GM10847 (cell line): Measurements from ENCODE around the gene CTAG1B.
"Not testable (repeated sequence)": the region's sequence is repeated elsewhere in the genome, so short reads cannot be mapped to it uniquely, and the experiment has no call there.

ENCODE experiments used
- POLR2A ChIP-seq: IDR thresholded peaks from 2 replicates; pipeline ENCODE4 v1.6.1; 2011; ENCODE audit not compliant: insufficient read length; ENCODE audit errors: extremely low read depth

CTAG1B gene

DNA sequence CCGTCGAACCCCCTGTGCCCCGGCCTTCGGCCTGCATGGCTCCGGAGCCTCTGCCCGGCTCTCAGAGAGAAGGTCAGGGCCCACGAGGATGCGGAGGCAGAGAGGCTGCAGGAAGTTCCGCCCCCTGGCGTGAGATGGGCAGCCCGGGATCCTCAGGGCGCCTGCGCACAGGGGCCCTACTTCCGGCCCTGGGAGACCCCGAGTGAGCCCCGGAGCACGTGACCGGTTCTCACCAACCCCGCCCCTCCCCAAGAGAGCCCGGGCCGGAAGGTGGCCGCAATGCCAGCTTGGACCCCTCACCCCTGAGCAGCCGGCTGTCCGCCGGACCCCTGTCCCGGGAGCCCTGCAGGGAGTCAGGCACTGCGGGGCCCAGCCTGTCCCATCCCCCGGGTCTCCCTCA, at the start of gene CTAG1B:
TSS of gene CTAG1B (minus strand) at position 101 of the 400 bp plus-strand sequence. CDS start at position 37, 64 bp downstream.
- not testable (repeated sequence) for TF ChIP-seq POLR2A

DNA sequence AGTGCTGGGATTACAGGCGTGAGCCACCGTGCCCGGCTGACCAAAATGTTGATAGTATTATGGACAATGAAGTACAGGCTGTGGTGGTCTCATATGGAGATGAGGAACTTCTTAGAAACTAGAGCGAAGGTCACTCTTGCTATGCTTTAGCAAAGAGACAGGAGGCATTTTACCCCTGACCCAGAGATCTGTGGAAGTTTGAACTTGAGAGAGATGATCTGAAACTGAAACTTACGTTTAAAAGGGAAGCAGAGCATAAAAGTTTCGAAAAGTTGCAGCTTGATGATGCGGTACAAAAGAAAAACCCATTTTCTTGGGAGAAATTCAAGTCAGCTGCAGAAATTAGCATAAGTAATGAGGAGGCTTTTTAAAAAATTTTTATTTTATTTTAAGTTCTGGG, 42.8 kb upstream of the CTAG1B start:
- no peak for TF ChIP-seq POLR2A

DNA sequence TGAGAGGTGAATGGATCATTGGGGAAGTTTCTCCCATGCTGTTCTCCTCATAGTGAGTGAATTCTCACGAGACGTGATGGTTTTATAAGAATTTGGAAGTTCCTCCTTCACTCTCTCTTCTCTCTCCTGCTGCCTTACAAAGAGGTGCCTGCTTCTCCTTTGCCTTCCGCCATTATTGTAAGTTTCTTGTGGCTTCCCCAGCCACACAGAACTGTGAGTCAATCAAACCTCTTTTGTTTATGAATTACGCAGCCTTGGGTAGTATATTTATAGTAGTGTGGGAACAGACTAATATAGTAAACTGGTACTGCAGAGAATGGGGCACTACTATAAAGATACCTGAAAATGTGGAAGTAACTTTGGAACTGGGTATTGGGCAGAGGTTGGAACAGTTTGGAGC, 42.1 kb upstream of the CTAG1B start:
- no peak for TF ChIP-seq POLR2A

DNA sequence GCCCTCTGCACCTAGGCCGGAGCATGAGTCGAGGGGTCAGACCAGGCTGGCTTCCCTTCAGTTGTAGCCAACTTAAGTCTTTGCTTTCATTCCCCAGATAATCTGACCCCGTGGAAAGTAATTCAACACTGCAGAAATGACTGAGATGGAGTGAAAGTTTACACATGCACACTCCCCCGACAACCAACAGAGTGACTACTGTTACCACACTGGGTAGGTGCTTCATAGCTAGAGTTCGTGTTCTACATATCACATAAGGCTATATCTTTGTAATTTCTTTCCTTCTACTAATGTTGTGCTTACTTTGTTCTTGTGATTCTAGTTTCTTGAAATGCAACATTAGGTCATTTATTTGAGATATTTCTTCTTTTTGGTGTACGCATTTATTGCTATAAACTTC, 41.5 kb upstream of the CTAG1B start:
- TF ChIP-seq POLR2A = no peak

DNA sequence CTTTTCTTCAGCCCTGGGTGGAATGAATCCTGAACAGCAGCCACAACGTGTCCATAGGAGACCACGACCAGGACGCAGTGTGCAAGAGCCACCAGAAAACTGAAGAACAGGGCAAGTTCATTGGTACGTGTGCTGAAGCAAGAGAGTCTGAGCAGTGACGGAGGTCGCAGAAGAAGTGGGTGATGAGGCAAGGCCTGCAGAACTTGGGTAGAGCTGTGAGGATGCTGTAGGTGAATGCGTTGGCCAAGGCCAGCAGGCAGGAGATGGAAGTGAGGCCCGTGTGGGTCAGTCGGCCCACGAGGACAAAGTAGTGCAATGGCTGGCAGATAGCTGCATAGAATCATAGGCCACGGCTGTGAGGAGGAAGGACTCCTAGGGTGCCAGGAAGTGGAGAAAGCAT, 39.9 kb upstream of the CTAG1B start:
- TF ChIP-seq POLR2A = no peak

DNA sequence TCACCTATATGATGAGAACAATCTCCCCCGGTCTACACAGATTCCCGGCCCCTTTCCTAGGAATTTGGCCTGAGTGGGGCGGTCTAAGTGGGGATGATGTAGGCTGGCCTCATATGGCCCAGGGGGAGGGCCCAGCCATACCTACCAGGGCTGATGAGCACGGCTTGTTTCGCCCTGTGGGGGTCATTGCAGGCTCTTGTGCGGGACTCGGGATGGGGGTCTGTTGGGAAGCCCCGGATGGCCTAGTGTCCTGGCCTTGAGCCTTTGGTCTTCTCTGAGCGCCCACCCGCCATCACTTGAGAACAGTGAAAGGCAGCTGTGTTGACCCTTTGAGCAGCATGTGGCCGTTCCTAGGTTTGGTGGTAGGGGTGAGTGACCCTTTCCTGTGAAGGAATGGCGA, 39.1 kb upstream of the CTAG1B start:
- no peak for TF ChIP-seq POLR2A

DNA sequence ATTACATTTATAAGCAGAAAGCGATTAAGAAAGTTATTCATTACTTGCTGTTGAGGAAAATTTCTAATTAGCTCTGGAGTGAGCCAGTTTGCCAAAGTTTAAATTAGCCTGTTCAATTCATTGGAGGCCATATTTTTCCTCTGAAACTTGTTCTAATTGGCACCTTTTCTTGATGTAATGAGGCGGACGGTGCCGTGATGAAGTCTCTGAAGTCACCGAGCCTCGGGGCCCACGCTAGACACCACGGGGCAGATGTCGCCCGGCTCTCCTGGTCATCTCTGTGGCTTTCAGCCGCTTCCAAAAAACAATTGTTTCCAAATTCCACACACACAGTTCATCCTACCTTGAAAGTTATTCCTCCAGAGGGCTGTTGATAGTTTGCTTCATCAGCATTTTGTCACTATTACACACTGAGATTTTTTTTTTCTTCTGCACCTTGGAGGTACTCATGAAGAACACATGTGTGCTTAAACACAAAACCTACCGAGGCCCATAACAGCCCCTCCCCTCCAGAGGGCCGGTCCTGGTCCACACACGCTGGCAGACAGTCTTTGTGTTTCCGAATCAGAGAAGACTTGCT, 38.2 kb upstream of the CTAG1B start:
- no peak for TF ChIP-seq POLR2A

DNA sequence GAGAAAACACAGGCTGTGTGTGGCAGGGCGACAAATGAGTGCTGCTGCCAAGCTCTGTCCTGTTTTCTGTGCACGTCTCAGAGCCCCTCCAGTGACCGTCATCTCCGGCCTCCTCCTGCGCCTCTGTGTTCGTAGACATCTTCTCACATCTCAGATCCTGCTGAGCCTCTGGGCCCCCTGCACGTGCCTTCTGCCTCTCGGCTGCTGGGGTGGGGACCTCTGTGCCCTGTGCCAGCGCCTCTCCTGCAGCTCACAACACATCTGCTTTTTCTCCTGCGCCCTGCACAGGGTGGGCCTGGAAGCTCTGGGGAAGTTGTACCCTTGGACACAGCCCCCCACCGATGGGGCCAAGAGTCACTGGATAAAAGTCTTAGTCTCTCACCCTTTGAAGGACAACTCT, 36.7 kb upstream of the CTAG1B start:
- no peak for TF ChIP-seq POLR2A

DNA sequence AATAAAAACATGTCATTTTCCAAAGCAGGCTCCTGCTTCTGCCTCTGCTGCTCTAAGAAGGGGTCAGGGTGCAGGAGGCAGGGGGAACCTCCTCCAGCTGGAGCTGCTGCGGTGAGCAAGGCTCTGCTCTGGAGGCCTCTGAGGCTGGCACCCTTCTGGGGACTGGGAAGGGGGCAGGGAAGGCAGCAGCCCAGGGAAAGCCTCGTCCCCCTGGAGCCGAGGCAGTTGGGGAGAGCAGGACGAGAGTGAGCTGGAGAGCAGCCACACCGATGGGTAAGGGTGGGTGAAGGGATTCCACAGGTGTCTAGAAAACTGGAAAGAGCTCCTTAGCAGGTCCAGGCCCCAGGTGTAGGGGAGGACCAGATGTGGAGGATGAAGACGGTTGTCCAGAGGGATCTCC, 36.3 kb upstream of the CTAG1B start:
- TF ChIP-seq POLR2A = no peak

DNA sequence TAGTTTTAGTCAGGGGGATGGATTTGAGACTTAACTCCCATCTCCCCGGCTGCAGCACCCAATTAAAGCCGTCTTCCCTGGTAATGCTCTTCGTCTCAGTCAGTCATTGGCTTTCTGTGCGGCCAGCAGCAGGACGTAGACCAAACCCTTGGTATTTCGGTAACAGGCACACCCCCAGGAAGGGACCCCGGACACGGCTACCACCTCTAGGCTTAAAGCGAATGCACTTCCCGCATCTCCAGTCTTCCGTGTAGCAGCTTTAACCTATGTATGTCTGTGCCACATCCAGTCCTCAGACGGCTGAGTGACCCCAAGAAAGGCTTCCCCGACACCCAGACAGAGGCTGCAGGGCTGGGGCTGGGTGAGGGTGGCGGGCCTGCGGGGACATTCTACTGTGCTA, 35.8 kb upstream of the CTAG1B start:
- TF ChIP-seq POLR2A = no peak

DNA sequence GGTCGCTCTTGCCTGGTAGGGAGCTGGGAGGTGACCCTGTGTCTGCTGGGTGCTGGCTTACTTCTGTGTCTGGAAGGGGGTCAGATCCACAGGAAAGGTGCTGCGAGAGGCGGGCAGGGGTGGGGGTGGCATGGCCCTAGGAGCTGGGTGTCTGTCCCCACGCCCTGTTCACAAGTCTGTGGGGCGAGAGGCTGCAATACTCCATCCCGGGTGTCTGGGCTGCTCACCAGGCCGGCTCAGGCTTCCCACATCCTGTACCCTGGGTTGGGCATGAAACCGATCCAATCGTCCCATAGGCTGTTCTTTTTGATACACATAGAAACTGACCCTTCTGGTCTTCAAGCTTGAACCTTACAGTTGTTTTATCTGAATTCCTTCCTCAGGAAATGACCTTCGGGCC, 35.3 kb upstream of the CTAG1B start:
- TF ChIP-seq POLR2A = no peak

DNA sequence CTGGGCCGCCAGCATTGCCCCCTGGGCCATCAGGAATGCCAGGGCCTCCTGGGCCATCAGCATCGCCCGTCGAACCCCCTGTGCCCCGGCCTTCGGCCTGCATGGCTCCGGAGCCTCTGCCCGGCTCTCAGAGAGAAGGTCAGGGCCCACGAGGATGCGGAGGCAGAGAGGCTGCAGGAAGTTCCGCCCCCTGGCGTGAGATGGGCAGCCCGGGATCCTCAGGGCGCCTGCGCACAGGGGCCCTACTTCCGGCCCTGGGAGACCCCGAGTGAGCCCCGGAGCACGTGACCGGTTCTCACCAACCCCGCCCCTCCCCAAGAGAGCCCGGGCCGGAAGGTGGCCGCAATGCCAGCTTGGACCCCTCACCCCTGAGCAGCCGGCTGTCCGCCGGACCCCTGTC, 34.3 kb upstream of the CTAG1B start, which contains the start of gene CTAG2:
TSS of gene CTAG2 (minus strand) at position 167 of the 400 bp plus-strand sequence. CDS start at position 103, 64 bp downstream.
- not testable (repeated sequence) for TF ChIP-seq POLR2A

DNA sequence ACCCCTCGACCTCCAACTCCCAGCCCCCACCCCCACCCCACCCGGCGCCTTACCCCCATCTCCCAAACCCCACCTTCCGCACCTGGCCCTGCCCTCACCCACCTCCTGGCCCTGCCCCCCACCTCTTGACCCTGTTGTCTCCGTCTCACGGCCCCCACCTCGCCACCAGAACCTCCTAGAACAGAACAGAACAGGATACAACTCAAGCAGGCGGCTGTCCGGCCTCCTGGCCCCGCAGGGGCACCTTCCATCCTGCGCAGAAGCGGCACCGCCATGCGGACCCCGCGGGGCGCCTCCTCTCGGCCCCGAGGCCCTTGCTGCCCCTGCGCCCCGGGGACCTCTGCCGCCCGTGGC, 33.9 kb upstream of the CTAG1B start:
- TF ChIP-seq POLR2A = no peak

DNA sequence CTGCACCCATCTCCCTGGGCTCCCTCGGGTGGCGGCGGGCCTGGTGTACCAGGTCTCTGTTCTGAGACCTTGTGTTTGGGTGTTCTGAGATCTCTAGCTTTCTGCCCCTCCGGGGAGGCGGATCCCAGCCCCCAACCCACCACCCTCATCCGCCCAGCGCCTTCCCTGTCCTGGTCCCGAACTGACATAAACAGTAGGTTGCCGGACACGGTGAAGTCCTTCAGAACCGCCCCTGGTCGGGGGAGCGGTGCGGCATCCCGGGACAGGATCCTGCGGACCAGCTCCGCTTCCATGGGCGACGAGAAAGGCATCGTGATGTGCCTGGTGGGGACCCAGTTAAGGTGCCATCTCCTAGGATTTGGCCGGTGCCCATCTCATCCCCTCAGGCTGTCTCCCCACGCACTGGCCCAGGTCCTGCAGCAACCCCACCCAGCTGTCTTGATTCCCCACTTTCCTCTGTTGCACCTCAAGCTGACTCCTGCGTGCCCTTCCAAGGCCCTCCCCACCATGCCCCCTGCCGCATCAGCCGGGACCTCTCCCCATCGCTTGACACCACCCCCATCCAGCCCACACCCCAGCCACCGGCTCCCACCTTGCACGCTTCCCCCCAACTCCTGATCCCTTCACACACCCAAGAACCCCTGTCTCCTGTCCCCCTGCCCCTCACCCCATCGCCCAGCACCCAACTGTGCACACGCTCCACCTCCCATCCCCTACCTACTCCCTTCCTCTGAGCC, 33.4 kb upstream of the CTAG1B start:
- TF ChIP-seq POLR2A = no peak

DNA sequence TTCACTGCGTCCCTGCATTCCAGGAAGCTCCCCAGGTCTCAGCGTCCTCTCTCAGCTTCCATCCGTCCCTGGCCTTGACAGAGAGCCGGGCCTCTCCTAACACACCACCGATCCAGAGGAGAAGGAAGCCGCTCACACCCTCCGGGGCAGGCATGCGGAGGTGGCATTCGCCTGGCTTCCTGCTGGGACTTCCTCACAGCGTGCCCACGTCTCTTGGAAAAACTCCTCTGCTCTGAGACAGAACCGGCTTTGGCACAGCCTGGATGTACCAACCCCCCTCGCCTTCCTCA, 31.1 kb upstream of the CTAG1B start:
- no peak for TF ChIP-seq POLR2A

DNA sequence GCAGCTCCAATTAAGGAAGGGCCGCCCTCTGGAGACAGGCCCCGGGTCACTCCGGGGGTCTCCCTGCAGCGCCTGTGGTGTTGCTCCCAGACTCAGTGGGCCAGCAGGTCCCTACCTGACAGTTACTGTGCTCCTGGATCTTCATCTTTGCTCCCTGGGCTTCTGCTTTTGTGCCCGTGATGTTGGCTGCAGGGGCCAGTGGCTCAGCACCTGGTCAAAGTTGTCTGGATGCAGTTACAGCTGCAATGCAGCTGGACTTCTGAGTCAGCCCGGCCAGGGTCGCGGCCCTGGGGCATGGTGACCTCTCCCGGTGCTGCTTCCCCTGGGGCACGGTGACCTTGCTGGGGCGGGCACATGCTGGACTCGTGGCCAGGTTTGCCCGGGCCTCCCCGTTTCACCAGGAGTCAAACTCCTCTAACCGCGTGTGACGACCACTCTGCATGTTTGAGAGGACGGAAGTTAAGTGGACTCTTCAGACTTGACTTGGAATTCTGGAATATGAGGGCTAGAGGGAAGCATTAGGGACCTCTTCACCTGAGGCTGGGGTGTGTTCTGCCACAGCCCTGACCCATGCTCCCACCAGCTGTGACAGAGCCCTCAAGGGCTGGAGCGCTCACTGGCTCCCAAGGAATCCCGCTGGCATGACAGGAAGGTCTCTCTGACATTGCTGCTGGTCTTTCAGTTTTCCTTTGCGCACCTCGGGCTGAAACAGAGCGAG, 30.6 kb upstream of the CTAG1B start:
- no peak for TF ChIP-seq POLR2A
